ENCODE results near the gene THBD. TPM values are rescaled to one million over a fixed set of nuclear protein-coding genes. Genes with fewer than 3 reads are reported as not detected.

The THBD gene
- total RNA-seq, 4 donors from 2014 or later: 40.6 to 205 (median 113) TPM

DNA sequence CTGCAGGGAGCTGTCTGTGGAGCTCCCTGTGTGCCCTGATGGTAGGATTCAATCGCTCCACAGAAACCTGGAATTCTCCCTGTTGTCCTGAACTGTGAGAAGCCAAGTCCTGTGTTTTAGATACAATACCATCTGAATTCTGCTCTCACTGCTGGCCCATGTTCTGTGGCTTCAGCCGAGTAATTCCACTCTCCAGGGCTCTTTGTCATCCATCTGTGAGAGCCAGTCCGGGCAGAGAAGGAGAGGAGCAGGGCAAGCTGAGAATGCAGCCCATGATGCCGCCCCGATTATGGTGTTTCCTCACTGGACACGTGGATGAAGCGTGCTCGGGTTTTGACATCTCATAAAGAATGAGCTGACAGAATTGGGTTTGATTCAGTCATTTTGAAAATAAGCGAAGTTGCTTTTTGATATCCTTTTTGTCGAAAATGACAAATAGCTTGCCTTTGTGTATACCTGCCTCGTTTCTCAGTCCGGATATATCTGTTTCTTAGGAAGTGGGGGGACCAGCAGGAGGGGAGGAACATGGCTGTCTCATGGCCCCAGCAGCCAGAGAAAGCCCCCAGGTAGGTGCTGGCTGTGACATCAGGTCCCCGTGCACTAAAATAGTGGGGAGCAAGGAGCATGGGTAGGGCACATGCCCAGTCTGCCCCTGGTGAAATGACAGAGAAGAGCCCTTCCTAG is 44.9 kb upstream of the THBD start:
- DNase-seq (ENCODE audit: low spot score) (no peak), ATAC-seq (ENCODE audit: low FRiP score) (no peak)
- no peak for TF ChIP-seq CTCF (IDR thresholded peaks at IDR 0.05)

DNA sequence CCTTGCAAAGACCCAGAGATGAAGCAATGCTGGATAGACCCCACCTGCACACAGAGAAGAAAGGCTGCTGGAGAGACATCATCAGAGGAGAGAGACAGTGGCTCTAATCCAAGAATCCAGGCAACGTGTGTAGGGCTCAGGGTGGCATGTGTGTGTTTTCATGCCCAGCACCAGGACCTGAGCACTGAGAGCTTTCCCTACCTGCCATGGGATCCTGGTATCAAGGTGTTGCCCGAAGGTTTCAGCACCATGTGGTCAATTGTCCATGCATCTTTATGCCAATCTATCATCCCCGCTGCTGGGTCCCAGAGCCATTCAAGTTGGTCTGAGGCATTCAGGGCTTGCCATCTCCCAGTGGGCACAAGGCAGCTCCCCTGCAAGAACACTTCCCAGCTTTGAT is 44.1 kb upstream of the THBD start:
- DNase-seq (ENCODE audit: low spot score) (no peak), ATAC-seq (ENCODE audit: low FRiP score) (no peak)
- TF ChIP-seq CTCF (IDR thresholded peaks at IDR 0.05): no peak

DNA sequence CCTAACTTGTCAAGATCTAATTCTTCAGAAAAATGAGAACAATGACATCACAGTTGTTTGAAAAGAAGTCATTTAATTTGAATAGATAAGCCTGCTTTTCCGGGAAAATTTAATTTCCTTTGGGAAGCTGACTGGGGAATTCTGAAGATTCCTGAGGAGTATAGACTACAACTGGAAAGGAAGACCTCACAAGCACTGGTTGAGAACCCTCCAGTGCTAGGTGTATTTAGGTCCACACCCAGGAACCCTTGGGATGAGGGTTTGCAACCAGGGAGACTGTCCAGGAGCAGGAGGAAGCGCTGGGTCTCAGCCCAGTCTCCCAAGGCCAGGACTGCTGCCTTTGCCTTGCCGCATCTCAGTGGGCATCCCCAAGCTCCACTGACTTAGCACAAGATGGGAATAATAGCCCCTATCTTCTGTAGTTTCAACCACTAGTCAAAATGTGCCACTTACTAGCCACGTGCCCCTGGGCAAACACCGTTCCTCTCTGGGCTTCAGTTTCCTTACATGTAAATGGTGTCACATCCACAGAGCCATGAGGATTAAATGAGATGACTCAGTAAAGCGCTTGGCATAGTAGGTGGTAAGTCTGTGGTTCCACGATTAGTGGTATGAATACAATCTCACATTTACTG is 43.5 kb upstream of the THBD start:
- ATAC-seq (ENCODE audit: low FRiP score) (no peak), DNase-seq (ENCODE audit: low spot score) (no peak)
- no peak for TF ChIP-seq CTCF (IDR thresholded peaks at IDR 0.05)

DNA sequence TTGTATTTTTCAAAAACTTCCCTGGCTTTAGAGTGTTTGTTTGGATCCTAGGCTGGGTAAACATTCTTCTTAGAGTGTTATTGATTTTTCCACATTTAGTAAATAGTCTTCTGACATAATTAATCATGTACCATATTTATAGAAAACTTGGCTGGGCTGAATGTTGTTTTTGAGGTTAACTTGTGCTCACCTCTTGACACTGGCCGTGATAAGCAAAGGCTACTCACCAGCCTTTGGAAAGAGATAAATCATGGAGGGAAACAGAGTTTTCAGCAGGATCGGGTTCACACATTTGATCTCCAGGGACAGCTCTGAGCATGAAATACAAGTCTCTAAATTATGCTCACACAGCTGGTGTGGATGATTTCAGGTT is 42.9 kb upstream of the THBD start:
- no peak for TF ChIP-seq CTCF (IDR thresholded peaks at IDR 0.05)
- DNase-seq (ENCODE audit: low spot score): no peak
- ATAC-seq (ENCODE audit: low FRiP score): no peak

GRCh38 chr20:23091721-23092383 is 42.4 kb upstream of the THBD start:
- TF ChIP-seq CTCF (IDR thresholded peaks at IDR 0.05): no peak
- no peak for DNase-seq (ENCODE audit: low spot score)
- no peak for ATAC-seq (ENCODE audit: low FRiP score)

- DNase-seq (ENCODE audit: low spot score) (no peak), ATAC-seq (ENCODE audit: low FRiP score) (no peak)
- TF ChIP-seq CTCF (IDR thresholded peaks at IDR 0.05): no peak
Measured at GRCh38 chr20:23090878-23091277, 41.4 kb upstream of the THBD start.

Measured in omental fat pad (tissue), 4 donors.